Measurements from ENCODE around the gene ANTXR1. TPM values are rescaled to one million over a fixed set of nuclear protein-coding genes. Genes with fewer than 3 reads are reported as not detected.

The ANTXR1 gene
- total and polyA plus RNA-seq, 2 of the 8 experiments (the other 6 are each of a cell fraction or from before 2014, with no cell fraction given), result 15.8 to 44.3 TPM

DNA sequence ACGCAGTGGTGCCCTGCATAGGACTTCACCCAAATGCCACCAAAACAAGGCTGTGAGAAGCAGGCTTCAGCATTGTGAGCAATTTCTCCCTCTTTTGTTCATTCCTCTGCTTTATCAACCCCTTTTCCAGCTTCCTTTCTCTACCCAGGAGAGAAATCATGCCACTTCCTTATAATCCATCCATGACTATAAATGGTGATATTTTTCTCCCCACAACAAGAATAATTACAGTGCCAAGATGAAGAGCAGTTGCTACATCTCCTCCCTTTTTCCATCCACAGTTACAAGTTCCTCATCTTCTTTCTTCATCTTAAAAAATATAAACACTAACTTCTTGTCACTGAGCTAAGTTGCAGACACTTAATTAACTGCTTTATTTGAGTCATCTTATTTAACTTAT is 167.2 kb downstream of the ANTXR1 start:
- H3K9ac ChIP-seq (replicated peaks in 1 of 4; ENCODE audit: extremely low read depth in 1 of 4, low read depth in 3 of 4, low read length in 3 of 4), result no peak overlapping the region
- H3K36me3 ChIP-seq (ENCODE audit: control insufficient read depth in 2 of 4, insufficient read depth in 4 of 4, low read length in 3 of 4), result peaks cover 0 to 7% (median 2%) of the 10 kb centered on the region in 4 experiments; a peak in 2 of 8 replicates
- peaks cover 8 to 21% (median 14%) of the 10 kb centered on the region in 4 experiments for H3K4me1 ChIP-seq (replicated peaks in 1 of 4; ENCODE audit: control insufficient read depth in 3 of 4, insufficient read depth in 4 of 4, low read length in 3 of 4)
- H2BK15ac ChIP-seq (ENCODE audit: low read length), result no peak overlapping the region
- H4K8ac ChIP-seq (ENCODE audit: extremely low read depth, insufficient read depth, low read length), result no peak overlapping the region
- no peaks in the 10 kb centered on the region for H3K9me3 ChIP-seq (ENCODE audit: insufficient read depth in 2 of 2, low read depth in 1 of 2, low read length in 1 of 2)
- H2BK5ac ChIP-seq (ENCODE audit: low read depth, low read length), result no peak overlapping the region
- H3K79me1 ChIP-seq (ENCODE audit: low read depth, low read length), result no peaks in the 10 kb centered on the region
- H3K14ac ChIP-seq (ENCODE audit: insufficient read length), result no peak overlapping the region
- no peak overlapping the region for H2BK120ac ChIP-seq (replicated peaks; ENCODE audit: low read depth, low read length)
- H3K23ac ChIP-seq (ENCODE audit: insufficient read length), result no peak overlapping the region
- no peak overlapping the region for H3K4me3 ChIP-seq (ENCODE audit: extremely low read depth in 1 of 4, insufficient read depth in 2 of 4, low read depth in 3 of 4, low read length in 4 of 4)
- H3K23me2 ChIP-seq (ENCODE audit: low read depth, low read length), result no peaks in the 10 kb centered on the region
- POLR2A ChIA-PET (ENCODE audit: partially characterized antibody), result interaction anchor here (1.0 to 1.1 kb wide), 2 partner anchors 14 to 56 kb away, joined by 3 read pairs; no protein-coding TSS in a partner anchor
- H3K27me3 ChIP-seq (replicated peaks in 1 of 4; ENCODE audit: control insufficient read depth in 3 of 4, extremely low read depth in 1 of 4, insufficient read depth in 3 of 4, low read length in 3 of 4), result no peaks in the 10 kb centered on the region
- DNase-seq (ENCODE audit: low read depth in 1 of 2, low spot score in 2 of 2) (no peak), FAIRE-seq (no peak)
- H3K27ac ChIP-seq (ENCODE audit: low read depth, low read length), result no peak overlapping the region
- H2AFZ ChIP-seq (ENCODE audit: low read length), result no peak overlapping the region
- H4K91ac ChIP-seq (replicated peaks; ENCODE audit: insufficient read length, low read length), result no peak overlapping the region
- no peak overlapping the region for H3K56ac ChIP-seq (replicated peaks; ENCODE audit: insufficient read length, low read depth, low read length)
- H4K20me1 ChIP-seq (replicated peaks in 1 of 2; ENCODE audit: control insufficient read depth in 1 of 2, insufficient read depth in 2 of 2, low read length in 2 of 2), result no peaks in the 10 kb centered on the region
- no peak overlapping the region for H2AK5ac ChIP-seq (ENCODE audit: low read depth, low read length)
- CTCF ChIA-PET (ENCODE audit: partially characterized antibody), result interaction anchor here (0.6 to 1.7 kb wide), 2 partner anchors 13 to 160 kb away, joined by 5 read pairs; no protein-coding TSS in a partner anchor
- no peak overlapping the region for H3K4me2 ChIP-seq (ENCODE audit: insufficient read depth in 1 of 2, low read depth in 2 of 2, low read length in 2 of 2)
- no peak for TF ChIP-seq CBX5 (IDR thresholded peaks at IDR 0.05; ENCODE audit: low read depth, low read length)
- TF ChIP-seq, protein P1, sequence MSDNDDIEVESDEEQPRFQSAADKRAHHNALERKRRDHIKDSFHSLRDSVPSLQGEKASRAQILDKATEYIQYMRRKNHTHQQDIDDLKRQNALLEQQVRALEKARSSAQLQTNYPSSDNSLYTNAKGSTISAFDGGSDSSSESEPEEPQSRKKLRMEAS (IDR thresholded peaks at IDR 0.05), result no peak
- no peak for TF ChIP-seq SRF (IDR thresholded peaks at IDR 0.05; ENCODE audit: low read depth, low read length)
- no peak for TF ChIP-seq KDM1A (IDR thresholded peaks at IDR 0.05; ENCODE audit: borderline replicate concordance, low read length)
- TF ChIP-seq POLR2AphosphoS5 (IDR thresholded peaks at IDR 0.05; ENCODE audit: low read depth, low read length), result no peak
- no peak overlapping the region for H2BK20ac ChIP-seq (ENCODE audit: low read length)
- H3K18ac ChIP-seq (ENCODE audit: extremely low read depth, low read length), result no peak overlapping the region
- H2BK12ac ChIP-seq (ENCODE audit: low read depth, low read length), result no peak overlapping the region
- H4K5ac ChIP-seq (ENCODE audit: insufficient read length, low read depth, low read length), result no peak overlapping the region
- whole genome bisulfite sequencing, 2 experiments (ENCODE audit: extremely low coverage in 1 of 2, insufficient coverage in 1 of 2, insufficient read length in 1 of 2, insufficient replicate concordance in 2 of 2, low coverage in 1 of 2, low lambda C conversion rate in 2 of 2, missing lambda C conversion rate in 1 of 2), result 88% methylated on average over 1 of the region's 1 CpG; no CpG with 5 or more reads in 1 of the 2 experiments
- no peaks in the 10 kb centered on the region for H3K79me2 ChIP-seq (ENCODE audit: control insufficient read depth in 1 of 2, insufficient read depth in 2 of 2, low read length in 2 of 2)
- H3K4ac ChIP-seq (replicated peaks; ENCODE audit: insufficient read length, low read depth, low read length), result no peak overlapping the region

All from H1 (cell line).